SK-N-SH (cell line): Measurements from ENCODE around the gene SAMD4B. TPM values are rescaled to one million over a fixed set of nuclear protein-coding genes. Genes with fewer than 3 reads are reported as not detected.

Experiments used
- CTCF ChIA-PET: fragments of 300-600, 350-600 bp; formaldehyde crosslinking; extraction: SDS; loops from one replicate; lab custom pipeline; 2021; lab: Yijun Ruan, JAX
- POLR2A ChIA-PET: fragments of 350-600 bp; sonication (Branson Sonifier 250); formaldehyde crosslinking; extraction: SDS; loops from one replicate; lab custom pipeline; 2020; ENCODE audit warnings: antibody characterized with exemption, inconsistent platforms; lab: Yijun Ruan, JAX
- DNase-seq: peaks from one replicate; pipeline ENCODE4 v3.0.0; 2012
- H2AFZ ChIP-seq: fragments of 200-600 bp; sonication (generic); 2 replicates; pipeline ENCODE4 v1.8.1; 2016; ENCODE audit warnings: antibody characterized with exemption, mild to moderate bottlenecking, low read depth
- H3F3A ChIP-seq: fragments of 200-600 bp; sonication (generic); replicated peaks from 2 replicates; pipeline ENCODE3; 2016; ENCODE audit warnings: antibody characterized with exemption, mild to moderate bottlenecking; ENCODE audit not compliant: insufficient read depth
- H3K27ac ChIP-seq, 2 experiments: fragments of 200-500 bp in 1 of 2; fragments of 200-600 bp in 1 of 2; sonication (Bioruptor generic) in 1 of 2; sonication (generic), shearing (Covaris generic) in 1 of 2; 2 replicates each; pipeline versions ENCODE4 v1.5.1 to v1.6.1; 2014 to 2016; ENCODE audit warnings: low read depth in 2 of 2, inconsistent platforms in 1 of 2, low read length in 1 of 2, mild to moderate bottlenecking in 1 of 2, mixed read lengths in 1 of 2
- H3K27me3 ChIP-seq: fragments of 200-600 bp; sonication (generic), shearing (Covaris generic); 2 replicates; pipeline ENCODE4 v1.6.1; 2016; ENCODE audit warnings: mixed run types; ENCODE audit not compliant: insufficient read depth
- H3K36me3 ChIP-seq, 2 experiments: fragments of 200-500 bp in 1 of 2; fragments of 200-600 bp in 1 of 2; sonication (Bioruptor generic) in 1 of 2; sonication (generic) in 1 of 2; replicated peaks in 1 of 2; 2 replicates each; pipeline versions ENCODE3 to v1.5.1; 2014 to 2016; ENCODE audit warnings: low read length in 1 of 2, mild to moderate bottlenecking in 1 of 2; ENCODE audit not compliant: insufficient read depth in 2 of 2, control insufficient read depth in 1 of 2
- H3K4me1 ChIP-seq, 2 experiments: fragments of 200-500 bp in 1 of 2; fragments of 200-600 bp in 1 of 2; sonication (Bioruptor generic) in 1 of 2; sonication (generic), shearing (Covaris generic) in 1 of 2; 2 replicates each; pipeline versions ENCODE4 v1.5.1 to v1.6.1; 2014 to 2016; ENCODE audit warnings: low read depth in 1 of 2, low read length in 1 of 2, mixed run types in 1 of 2; ENCODE audit not compliant: insufficient read depth in 2 of 2, control insufficient read depth in 1 of 2
- H3K4me2 ChIP-seq: fragments of 200-600 bp; sonication (generic), shearing (Covaris generic); 2 replicates; pipeline ENCODE4 v1.6.1; 2017; ENCODE audit warnings: mixed run types
- H3K4me3 ChIP-seq, 2 experiments: fragments of 200-500 bp in 1 of 2; fragments of 200-600 bp in 1 of 2; sonication (Bioruptor generic) in 1 of 2; sonication (generic), shearing (Covaris generic) in 1 of 2; 2 replicates each; pipeline versions ENCODE4 v1.5.1 to v1.8.1; 2014 to 2016; ENCODE audit warnings: low read depth in 2 of 2, inconsistent platforms in 1 of 2, low read length in 1 of 2, mild to moderate bottlenecking in 1 of 2, mixed read lengths in 1 of 2, moderate library complexity in 1 of 2
- H3K79me2 ChIP-seq: fragments of 200-600 bp; sonication (generic); 2 replicates; pipeline ENCODE4 v1.8.1; 2017; ENCODE audit warnings: mild to moderate bottlenecking; ENCODE audit not compliant: insufficient read depth
- H3K9ac ChIP-seq: fragments of 200-600 bp; sonication (generic); 2 replicates; pipeline ENCODE4 v1.6.1; 2017; ENCODE audit warnings: mixed run types
- H3K9me2 ChIP-seq: fragments of 200-600 bp; sonication (generic); 2 replicates; pipeline ENCODE4 v1.6.1; 2017; ENCODE audit warnings: mixed run types
- H3K9me3 ChIP-seq: fragments of 200-600 bp; sonication (generic); 2 replicates; pipeline ENCODE4 v1.6.1; 2017; ENCODE audit warnings: mixed run types, mild to moderate bottlenecking, moderate library complexity
- H4K20me1 ChIP-seq: fragments of 200-600 bp; sonication (generic); 2 replicates; pipeline ENCODE4 v1.6.1; 2017; ENCODE audit warnings: mild to moderate bottlenecking, mixed run types; ENCODE audit not compliant: insufficient read depth
- CHD2 ChIP-seq: fragments of 150-350 bp; IDR thresholded peaks from 2 replicates; pipeline ENCODE4 v1.6.1; 2018; ENCODE audit warnings: low read length; ENCODE audit not compliant: partially characterized antibody
- ELF1 ChIP-seq: IDR thresholded peaks from 2 replicates; pipeline ENCODE4 v1.4.0; 2012
- EP300 ChIP-seq, 2 experiments: IDR thresholded peaks; 2 replicates each; pipeline versions ENCODE4 v1.4.0 to v1.6.1; 2012; ENCODE audit warnings: borderline replicate concordance in 1 of 2, low read depth in 1 of 2, low read length in 1 of 2
- FOSL2 ChIP-seq: IDR thresholded peaks from 2 replicates; pipeline ENCODE4 v1.4.0; 2012; ENCODE audit warnings: low read depth, mild to moderate bottlenecking, moderate library complexity, borderline replicate concordance
- FOXJ3 ChIP-seq: sonication (generic); formaldehyde crosslinking; IDR thresholded peaks from 2 replicates; pipeline ENCODE4 v1.5.1; 2020; ENCODE audit warnings: mild to moderate bottlenecking, missing genetic modification reagents
- JUND ChIP-seq: IDR thresholded peaks from 2 replicates; pipeline ENCODE4 v1.4.0; 2012
- NFIC ChIP-seq: IDR thresholded peaks from 2 replicates; pipeline ENCODE4 v1.4.0; 2012; ENCODE audit warnings: borderline replicate concordance
- NRF1 ChIP-seq: IDR thresholded peaks from 2 replicates; pipeline ENCODE4 v1.6.1; 2012; ENCODE audit warnings: low read depth, mild to moderate bottlenecking, low read length
- POLR2AphosphoS5 ChIP-seq: IDR thresholded peaks from 2 replicates; pipeline ENCODE4 v1.6.1; 2012; ENCODE audit warnings: low read depth, low read length
- RAD21 ChIP-seq: IDR thresholded peaks from 2 replicates; pipeline ENCODE4 v1.6.1; 2012; ENCODE audit warnings: mild to moderate bottlenecking, low read length
- RCOR1 ChIP-seq: fragments of 150-350 bp; IDR thresholded peaks from 2 replicates; pipeline ENCODE4 v1.6.1; 2017; ENCODE audit warnings: antibody characterized with exemption, low read length
- RXRA ChIP-seq: IDR thresholded peaks from 2 replicates; pipeline ENCODE4 v1.4.0; 2012; ENCODE audit warnings: low read depth, mild to moderate bottlenecking, borderline replicate concordance
- SIN3A ChIP-seq: IDR thresholded peaks from 2 replicates; pipeline ENCODE4 v1.6.1; 2012; ENCODE audit warnings: low read depth, mild to moderate bottlenecking, low read length, moderate library complexity, borderline replicate concordance
- SMC3 ChIP-seq: IDR thresholded peaks from 2 replicates; pipeline ENCODE4 v1.6.1; 2012; ENCODE audit warnings: low read depth, low read length, improper control_type of control experiment
- TAF1 ChIP-seq: IDR thresholded peaks from 2 replicates; pipeline ENCODE4 v1.6.1; 2012; ENCODE audit warnings: low read depth, mild to moderate bottlenecking, low read length, moderate library complexity, borderline replicate concordance
- TCF12 ChIP-seq: IDR thresholded peaks from 2 replicates; pipeline ENCODE4 v1.4.0; 2012
- TEAD4 ChIP-seq: IDR thresholded peaks from 2 replicates; pipeline ENCODE4 v1.4.0; 2012; ENCODE audit warnings: mild to moderate bottlenecking, borderline replicate concordance; ENCODE audit not compliant: insufficient read depth
- WGBS: methylation state at CpG from one replicate; pipeline ENCODE4 v1.1.6; 2017; ENCODE audit warnings: low lambda C conversion rate; 5-methylcytosine and 5-hydroxymethylcytosine counted together
- polyA plus RNA-seq, 3 experiments: library from polyadenylated mRNA; depleted of rRNA; stranded (reverse); fragments of >200 nt; gene quantifications; 2 replicates each; pipeline ENCODE4 v1.2.3, GENCODE V29; 2012
- TF ChIP-seq, protein P1 (sequence below): IDR thresholded peaks from 2 replicates; pipeline ENCODE4 v1.4.0; 2012; ENCODE audit warnings: low read depth
- TF ChIP-seq, protein P2 (sequence below): fragments of 150-350 bp; IDR thresholded peaks from 2 replicates; pipeline ENCODE4 v1.6.1; 2017; ENCODE audit warnings: antibody characterized with exemption, low read length, low read depth, borderline replicate concordance
- TF ChIP-seq, protein P3 (sequence below): IDR thresholded peaks from 2 replicates; pipeline ENCODE4 v1.4.0; 2012; ENCODE audit warnings: low read depth, borderline replicate concordance
- TF ChIP-seq, protein P4 (sequence below): IDR thresholded peaks from 2 replicates; pipeline ENCODE4 v1.6.1; 2012; ENCODE audit warnings: mild to moderate bottlenecking, low read depth, low read length, moderate library complexity
- TF ChIP-seq, protein P5 (sequence below): IDR thresholded peaks from 2 replicates; pipeline ENCODE4; 2012
- TF ChIP-seq, protein P6 (sequence below): IDR thresholded peaks from 2 replicates; pipeline ENCODE4 v1.4.0; 2012; ENCODE audit warnings: low read depth, borderline replicate concordance

The SAMD4B gene
- polyA plus RNA-seq, 1 of the 3 experiments (the other 2 are of a cell fraction), result 83.0 TPM

DNA sequence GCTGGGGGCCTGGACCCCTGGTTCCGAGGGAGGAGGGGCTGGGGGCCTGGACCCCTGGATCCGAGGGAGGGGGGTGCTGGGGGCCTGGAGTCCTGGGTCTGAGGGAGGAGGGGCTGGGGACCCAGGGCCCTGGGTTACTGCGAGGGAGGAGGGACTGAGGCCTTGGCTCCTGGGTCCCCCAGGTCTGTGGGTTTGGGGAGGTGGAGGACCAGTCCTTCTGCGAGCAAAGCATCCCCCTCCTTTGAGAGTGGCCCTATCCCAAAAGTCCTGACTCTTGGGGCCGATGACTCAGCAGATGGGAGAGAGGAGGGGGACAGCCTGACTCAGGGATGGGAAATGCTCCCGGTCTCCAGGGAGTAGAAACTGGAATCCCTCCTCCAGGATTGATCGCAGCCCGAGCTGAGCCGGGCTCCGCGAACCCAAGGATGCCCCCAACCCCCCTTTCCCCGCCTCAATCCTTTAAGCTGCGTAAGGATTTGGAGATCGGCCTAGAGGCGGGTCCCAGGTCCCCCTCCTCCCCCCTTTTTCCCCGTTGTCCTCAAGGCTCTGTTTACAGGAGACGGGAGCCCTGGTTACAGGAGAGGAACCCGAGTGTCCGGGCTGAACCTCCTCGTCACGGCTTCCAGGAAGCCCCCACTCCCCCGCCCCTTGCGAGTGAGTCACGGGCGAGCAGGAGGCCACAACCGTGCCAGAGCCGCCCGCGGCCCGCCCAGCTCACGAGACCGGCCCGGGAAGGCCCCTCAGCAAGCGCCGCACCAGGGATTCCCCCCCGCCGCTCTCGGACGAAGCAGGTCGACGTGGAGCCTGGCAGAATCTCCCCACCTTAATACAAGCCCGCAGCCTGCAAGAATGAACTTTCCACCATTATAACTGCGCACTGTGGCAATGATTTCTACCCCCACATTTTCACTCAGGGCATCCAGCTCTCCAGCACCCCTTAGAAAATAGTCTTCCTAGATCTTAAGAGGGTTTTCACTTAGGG lies 61.4 kb downstream of the SAMD4B start:
- Histone ChIP-seq H3K4me1 (peaks cover 22 to 31% of the 10 kb centered on the region in 2 experiments; a peak in 3 of 4 replicates), H3K9ac (peak overlapping the region; percentile 97), H2AFZ (no peak overlapping the region), H3K4me2 (peak overlapping the region; percentile 98), H4K20me1 (peaks cover 16% of the 10 kb centered on the region), H3K79me2 (peaks cover 19% of the 10 kb centered on the region), H3K4me3 (peak overlapping the region; percentile 41 to 54), H3K9me2 (no peaks in the 10 kb centered on the region), H3K36me3 (peaks cover 0 to 7% of the 10 kb centered on the region in 2 experiments), H3K9me3 (no peaks in the 10 kb centered on the region), H3K27me3 (no peaks in the 10 kb centered on the region), H3F3A (peaks cover 44% of the 10 kb centered on the region), H3K27ac (peak overlapping the region; percentile 77 to 100)
- 10% methylated on average over 17 of the region's 43 CpGs for WGBS
- TF ChIP-seq, protein P1, sequence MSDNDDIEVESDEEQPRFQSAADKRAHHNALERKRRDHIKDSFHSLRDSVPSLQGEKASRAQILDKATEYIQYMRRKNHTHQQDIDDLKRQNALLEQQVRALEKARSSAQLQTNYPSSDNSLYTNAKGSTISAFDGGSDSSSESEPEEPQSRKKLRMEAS, result peak; percentile 78
- TF ChIP-seq TEAD4 (peak; percentile 45; the same call in 1 of the 2 replicates), NFIC (peak; percentile 79), FOXJ3 (CRISPR knock-in tag) (no peak), RAD21 (no peak), JUND (peak; percentile 78), SIN3A (peak; percentile 88; the same call in 1 of the 2 replicates), SMC3 (no peak), RXRA (peak; percentile 96), TAF1 (peak; percentile 49; the same call in 1 of the 2 replicates), CHD2 (peak; percentile 7), POLR2AphosphoS5 (peak; percentile 70; the same call in 1 of the 2 replicates), TCF12 (peak; percentile 45), EP300 (IDR thresholded peaks at IDR 0.05; ENCODE audit: borderline replicate concordance in 1 of 2, low read depth in 1 of 2, low read length in 1 of 2) (peak; percentile 9 to 62; a peak in 1 of 4 replicates), RCOR1 (no peak), ELF1 (peak; percentile 37; the same call in 1 of the 2 replicates), NRF1 (no peak), FOSL2 (peak; percentile 94)
- TF ChIP-seq, protein P2, sequence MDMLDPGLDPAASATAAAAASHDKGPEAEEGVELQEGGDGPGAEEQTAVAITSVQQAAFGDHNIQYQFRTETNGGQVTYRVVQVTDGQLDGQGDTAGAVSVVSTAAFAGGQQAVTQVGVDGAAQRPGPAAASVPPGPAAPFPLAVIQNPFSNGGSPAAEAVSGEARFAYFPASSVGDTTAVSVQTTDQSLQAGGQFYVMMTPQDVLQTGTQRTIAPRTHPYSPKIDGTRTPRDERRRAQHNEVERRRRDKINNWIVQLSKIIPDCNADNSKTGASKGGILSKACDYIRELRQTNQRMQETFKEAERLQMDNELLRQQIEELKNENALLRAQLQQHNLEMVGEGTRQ, result no peak
- TF ChIP-seq, protein P3, sequence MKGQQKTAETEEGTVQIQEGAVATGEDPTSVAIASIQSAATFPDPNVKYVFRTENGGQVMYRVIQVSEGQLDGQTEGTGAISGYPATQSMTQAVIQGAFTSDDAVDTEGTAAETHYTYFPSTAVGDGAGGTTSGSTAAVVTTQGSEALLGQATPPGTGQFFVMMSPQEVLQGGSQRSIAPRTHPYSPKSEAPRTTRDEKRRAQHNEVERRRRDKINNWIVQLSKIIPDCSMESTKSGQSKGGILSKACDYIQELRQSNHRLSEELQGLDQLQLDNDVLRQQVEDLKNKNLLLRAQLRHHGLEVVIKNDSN, result 0 out of 2 replicates have a peak, but pooled peaks have one; percentile 12
- TF ChIP-seq, protein P4, sequence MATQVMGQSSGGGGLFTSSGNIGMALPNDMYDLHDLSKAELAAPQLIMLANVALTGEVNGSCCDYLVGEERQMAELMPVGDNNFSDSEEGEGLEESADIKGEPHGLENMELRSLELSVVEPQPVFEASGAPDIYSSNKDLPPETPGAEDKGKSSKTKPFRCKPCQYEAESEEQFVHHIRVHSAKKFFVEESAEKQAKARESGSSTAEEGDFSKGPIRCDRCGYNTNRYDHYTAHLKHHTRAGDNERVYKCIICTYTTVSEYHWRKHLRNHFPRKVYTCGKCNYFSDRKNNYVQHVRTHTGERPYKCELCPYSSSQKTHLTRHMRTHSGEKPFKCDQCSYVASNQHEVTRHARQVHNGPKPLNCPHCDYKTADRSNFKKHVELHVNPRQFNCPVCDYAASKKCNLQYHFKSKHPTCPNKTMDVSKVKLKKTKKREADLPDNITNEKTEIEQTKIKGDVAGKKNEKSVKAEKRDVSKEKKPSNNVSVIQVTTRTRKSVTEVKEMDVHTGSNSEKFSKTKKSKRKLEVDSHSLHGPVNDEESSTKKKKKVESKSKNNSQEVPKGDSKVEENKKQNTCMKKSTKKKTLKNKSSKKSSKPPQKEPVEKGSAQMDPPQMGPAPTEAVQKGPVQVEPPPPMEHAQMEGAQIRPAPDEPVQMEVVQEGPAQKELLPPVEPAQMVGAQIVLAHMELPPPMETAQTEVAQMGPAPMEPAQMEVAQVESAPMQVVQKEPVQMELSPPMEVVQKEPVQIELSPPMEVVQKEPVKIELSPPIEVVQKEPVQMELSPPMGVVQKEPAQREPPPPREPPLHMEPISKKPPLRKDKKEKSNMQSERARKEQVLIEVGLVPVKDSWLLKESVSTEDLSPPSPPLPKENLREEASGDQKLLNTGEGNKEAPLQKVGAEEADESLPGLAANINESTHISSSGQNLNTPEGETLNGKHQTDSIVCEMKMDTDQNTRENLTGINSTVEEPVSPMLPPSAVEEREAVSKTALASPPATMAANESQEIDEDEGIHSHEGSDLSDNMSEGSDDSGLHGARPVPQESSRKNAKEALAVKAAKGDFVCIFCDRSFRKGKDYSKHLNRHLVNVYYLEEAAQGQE, result peak; percentile 20; the same call in 1 of the 2 replicates
- TF ChIP-seq, protein P5, sequence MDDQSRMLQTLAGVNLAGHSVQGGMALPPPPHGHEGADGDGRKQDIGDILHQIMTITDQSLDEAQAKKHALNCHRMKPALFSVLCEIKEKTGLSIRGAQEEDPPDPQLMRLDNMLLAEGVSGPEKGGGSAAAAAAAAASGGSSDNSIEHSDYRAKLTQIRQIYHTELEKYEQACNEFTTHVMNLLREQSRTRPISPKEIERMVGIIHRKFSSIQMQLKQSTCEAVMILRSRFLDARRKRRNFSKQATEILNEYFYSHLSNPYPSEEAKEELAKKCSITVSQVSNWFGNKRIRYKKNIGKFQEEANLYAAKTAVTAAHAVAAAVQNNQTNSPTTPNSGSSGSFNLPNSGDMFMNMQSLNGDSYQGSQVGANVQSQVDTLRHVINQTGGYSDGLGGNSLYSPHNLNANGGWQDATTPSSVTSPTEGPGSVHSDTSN, result peak; percentile 54; the same call in 1 of the 2 replicates
- TF ChIP-seq, protein P6, sequence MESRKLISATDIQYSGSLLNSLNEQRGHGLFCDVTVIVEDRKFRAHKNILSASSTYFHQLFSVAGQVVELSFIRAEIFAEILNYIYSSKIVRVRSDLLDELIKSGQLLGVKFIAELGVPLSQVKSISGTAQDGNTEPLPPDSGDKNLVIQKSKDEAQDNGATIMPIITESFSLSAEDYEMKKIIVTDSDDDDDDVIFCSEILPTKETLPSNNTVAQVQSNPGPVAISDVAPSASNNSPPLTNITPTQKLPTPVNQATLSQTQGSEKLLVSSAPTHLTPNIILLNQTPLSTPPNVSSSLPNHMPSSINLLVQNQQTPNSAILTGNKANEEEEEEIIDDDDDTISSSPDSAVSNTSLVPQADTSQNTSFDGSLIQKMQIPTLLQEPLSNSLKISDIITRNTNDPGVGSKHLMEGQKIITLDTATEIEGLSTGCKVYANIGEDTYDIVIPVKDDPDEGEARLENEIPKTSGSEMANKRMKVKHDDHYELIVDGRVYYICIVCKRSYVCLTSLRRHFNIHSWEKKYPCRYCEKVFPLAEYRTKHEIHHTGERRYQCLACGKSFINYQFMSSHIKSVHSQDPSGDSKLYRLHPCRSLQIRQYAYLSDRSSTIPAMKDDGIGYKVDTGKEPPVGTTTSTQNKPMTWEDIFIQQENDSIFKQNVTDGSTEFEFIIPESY, result peak; percentile 72; the same call in 1 of the 2 replicates
- ChIA-PET POLR2A (no interaction called here), CTCF (no interaction called here)
- no peak for DNase-seq
